MM.1S (cell line): ENCODE data around the gene LHFPL4.

ENCODE experiments used
- EZH2 ChIP-seq: fragments of 300-600 bp; sonication (generic); optimal IDR thresholded peaks from 2 replicates; pipeline ENCODE3; 2017; ENCODE audit warnings: low read depth, mild to moderate bottlenecking, antibody characterized with exemption, low read length, mixed read lengths
- EZH2phosphoT487 ChIP-seq: fragments of 300-600 bp; sonication (generic); IDR thresholded peaks from 2 replicates; pipeline ENCODE4 v1.6.1; 2018; ENCODE audit warnings: antibody characterized with exemption, low read length
- TF ChIP-seq, protein P1 (sequence below): fragments of 300-600 bp; sonication (generic); IDR thresholded peaks from 2 replicates; pipeline ENCODE4 v1.5.1; 2016; ENCODE audit warnings: antibody characterized with exemption, low read length, mixed read lengths

DNA sequence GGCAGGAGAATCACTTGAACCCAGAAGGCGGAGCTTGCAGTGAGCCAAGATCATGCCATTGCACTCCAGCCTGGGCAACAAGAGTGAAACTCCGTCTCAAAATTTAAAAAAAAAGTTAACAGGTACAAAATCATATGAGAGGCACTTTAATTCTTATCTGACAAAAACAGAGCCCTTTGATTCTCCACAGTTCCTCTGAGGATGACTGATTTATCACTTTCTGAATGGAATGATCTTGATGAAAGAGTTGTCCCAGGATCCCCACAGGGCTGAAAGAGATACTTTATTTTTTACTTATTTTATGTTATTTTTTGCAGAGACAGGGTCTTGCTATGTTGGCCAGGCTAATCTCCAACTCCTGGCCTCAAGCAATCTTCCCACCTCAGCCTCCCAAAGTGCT, 4.0 kb downstream of the LHFPL4 start:
- TF ChIP-seq, protein P1, sequence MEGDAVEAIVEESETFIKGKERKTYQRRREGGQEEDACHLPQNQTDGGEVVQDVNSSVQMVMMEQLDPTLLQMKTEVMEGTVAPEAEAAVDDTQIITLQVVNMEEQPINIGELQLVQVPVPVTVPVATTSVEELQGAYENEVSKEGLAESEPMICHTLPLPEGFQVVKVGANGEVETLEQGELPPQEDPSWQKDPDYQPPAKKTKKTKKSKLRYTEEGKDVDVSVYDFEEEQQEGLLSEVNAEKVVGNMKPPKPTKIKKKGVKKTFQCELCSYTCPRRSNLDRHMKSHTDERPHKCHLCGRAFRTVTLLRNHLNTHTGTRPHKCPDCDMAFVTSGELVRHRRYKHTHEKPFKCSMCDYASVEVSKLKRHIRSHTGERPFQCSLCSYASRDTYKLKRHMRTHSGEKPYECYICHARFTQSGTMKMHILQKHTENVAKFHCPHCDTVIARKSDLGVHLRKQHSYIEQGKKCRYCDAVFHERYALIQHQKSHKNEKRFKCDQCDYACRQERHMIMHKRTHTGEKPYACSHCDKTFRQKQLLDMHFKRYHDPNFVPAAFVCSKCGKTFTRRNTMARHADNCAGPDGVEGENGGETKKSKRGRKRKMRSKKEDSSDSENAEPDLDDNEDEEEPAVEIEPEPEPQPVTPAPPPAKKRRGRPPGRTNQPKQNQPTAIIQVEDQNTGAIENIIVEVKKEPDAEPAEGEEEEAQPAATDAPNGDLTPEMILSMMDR, result no peak
- TF ChIP-seq EZH2 (no peak), EZH2phosphoT487 (no peak)
